Measurements from ENCODE around the gene LAMA5.

- TF ChIP-seq EZH2 (IDR thresholded peaks at IDR 0.05; ENCODE audit: borderline replicate concordance, insufficient read depth, low read depth, low read length, poor library complexity, severe bottlenecking) (no peak), CTCF (IDR thresholded peaks at IDR 0.05) (no peak)
Measured at GRCh38 chr20:62274332-62274950, 92.7 kb downstream of the LAMA5 start.

Data from B cell (primary cell).